HL-60 (cell line): ENCODE results near the gene ITGA3.

ENCODE experiments used
- POLR2AphosphoS5 ChIP-seq: IDR thresholded peaks from 2 replicates; pipeline ENCODE4 v1.6.1; 2012; ENCODE audit warnings: low read depth
- TF ChIP-seq, protein P1 (sequence below): IDR thresholded peaks from one replicate; pipeline ENCODE4 v1.5.1; 2011; ENCODE audit warnings: low read length, control low read depth, inconsistent platforms; ENCODE audit not compliant: insufficient read depth

DNA sequence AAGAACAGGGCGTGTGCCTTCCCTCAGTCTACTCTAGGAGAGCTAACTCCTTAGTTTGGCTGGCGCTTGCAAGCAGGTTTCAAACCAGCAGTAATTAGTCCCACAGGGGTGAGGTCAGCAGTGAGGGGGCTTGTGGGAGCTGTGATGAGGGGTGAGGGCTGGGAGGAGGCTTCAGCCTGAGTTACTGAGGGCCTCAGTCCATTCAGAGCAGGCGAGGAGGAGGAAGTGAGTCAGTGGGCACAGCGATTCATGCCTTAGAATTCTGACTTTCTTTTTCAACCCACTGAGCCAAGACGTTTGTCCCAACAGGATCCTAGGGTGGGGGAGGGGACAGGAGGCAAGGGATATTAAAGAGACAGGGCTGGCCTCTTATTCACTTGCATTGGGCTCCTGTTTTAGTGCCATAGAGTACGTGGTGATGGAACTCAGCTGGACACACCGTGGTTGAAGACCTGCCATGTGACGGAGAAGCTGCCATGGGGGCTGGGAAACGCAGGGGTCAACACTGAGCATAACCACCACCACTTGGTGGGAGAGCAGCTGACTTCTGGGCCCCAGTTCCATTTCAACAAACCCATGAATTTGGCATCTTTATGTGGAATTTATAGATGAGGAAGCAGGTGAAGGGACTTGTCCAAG lies 8.3 kb upstream of the ITGA3 start:
- TF ChIP-seq, protein P1, sequence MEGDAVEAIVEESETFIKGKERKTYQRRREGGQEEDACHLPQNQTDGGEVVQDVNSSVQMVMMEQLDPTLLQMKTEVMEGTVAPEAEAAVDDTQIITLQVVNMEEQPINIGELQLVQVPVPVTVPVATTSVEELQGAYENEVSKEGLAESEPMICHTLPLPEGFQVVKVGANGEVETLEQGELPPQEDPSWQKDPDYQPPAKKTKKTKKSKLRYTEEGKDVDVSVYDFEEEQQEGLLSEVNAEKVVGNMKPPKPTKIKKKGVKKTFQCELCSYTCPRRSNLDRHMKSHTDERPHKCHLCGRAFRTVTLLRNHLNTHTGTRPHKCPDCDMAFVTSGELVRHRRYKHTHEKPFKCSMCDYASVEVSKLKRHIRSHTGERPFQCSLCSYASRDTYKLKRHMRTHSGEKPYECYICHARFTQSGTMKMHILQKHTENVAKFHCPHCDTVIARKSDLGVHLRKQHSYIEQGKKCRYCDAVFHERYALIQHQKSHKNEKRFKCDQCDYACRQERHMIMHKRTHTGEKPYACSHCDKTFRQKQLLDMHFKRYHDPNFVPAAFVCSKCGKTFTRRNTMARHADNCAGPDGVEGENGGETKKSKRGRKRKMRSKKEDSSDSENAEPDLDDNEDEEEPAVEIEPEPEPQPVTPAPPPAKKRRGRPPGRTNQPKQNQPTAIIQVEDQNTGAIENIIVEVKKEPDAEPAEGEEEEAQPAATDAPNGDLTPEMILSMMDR = no peak
- TF ChIP-seq POLR2AphosphoS5 = no peak
